Iris pigment epithelial cell (primary cell): Measurements from ENCODE around the gene TNFRSF13B.
"Not testable (repeated sequence)": the region's sequence is repeated elsewhere in the genome, so short reads cannot be mapped to it uniquely, and the experiment has no call there.

ENCODE experiments used
- DNase-seq: peaks from one replicate; pipeline ENCODE4 v3.0.0-alpha.2; 2011; ENCODE audit warnings: low read depth

Gene TNFRSF13B

DNA sequence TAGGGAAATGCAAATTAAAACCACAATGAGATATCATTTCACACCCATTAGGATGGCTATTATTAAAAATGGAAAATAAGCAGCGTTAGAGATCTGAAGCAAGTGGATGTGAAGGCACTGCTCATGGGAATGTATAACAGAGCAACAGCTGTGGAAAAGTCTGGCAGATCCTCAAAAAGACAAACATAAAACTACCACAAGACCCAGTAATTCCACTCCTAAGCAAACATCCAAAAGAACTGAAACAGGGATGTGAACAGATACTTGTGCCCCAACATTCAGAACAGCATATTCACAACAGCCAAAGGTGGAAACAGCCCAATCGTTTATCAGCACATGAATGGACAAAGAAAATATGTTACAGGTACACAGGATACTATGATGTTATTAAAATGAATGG is 10.9 kb downstream of the TNFRSF13B start:
- DNase-seq = not testable (repeated sequence)

DNA sequence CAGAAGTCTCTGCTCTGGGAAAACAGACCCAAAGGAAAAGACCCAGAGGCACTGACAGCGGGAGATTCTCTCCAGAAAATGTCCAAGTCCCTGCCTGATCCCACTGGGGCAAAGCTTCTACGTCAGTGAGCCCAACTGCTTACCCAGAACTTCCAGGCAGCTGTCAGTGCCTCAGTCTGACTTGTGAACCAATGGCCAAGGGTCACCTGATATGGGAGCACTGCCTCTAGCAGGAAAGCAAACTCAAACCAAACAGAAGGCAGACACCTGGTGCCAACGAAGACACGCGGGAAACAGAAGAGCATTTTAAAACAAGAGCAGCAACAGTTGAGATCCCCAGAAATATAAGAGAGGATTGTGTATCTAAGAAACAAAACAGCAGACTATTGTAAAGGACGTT is 16.9 kb downstream of the TNFRSF13B start:
- DNase-seq = not testable (repeated sequence)

DNA sequence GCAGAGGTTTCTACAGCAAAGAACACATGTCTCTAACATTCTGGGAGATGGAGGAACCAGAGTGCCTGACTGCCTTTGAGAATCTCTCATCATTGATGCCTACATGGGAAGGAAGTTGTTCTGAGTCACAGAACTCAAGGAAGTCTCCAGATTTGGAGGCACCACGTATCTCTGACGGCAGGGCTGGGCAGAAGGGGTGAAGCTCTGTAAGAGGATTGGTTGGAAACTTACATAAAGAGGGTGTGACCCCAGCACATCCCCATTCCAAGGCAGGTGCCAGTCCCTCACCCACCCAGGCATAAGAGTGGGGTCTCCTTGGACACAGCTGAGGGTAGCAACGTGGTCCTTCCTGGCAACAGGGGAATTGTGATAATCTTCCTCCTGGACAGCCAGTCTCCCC is 17.4 kb downstream of the TNFRSF13B start:
- DNase-seq = no peak

DNA sequence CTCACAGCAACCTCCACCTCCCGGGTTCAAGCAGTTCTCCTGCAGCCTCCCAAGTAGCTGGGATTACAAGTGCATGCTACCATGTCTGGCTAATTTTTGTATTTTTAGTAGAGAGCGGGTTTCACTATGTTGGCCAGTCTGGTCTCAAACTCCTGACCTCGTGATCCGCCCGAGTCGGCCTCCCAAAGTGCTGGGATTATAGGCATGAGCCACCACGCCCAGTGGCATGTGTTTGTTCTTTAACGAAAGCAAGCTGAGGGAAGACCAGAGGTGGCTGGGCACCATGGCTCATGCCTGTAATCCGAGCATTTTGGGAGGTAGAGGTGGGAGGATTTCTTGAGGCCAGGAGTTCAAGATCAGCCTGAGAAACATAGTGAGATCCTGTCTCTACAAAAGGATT is 18.1 kb downstream of the TNFRSF13B start:
- DNase-seq = no peak

DNA sequence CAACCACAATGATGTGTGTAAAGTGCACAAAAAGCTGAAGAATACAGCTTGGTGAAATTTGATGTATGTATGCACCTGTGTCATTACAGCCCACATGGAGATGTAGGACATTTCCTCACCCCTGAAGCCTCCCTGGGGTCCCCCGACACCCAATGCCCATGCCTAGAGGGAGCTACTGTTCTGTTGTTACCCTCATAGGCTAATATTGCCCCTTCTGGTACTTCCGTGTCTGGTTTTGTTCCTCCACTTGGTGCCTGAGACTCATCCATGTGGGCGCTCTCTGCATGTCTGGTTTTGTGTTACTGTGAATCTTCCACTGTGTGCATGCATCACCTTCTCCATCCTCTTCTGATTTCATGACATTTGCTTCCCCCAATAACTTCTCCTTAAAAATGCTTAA is 18.6 kb downstream of the TNFRSF13B start:
- no peak for DNase-seq

DNA sequence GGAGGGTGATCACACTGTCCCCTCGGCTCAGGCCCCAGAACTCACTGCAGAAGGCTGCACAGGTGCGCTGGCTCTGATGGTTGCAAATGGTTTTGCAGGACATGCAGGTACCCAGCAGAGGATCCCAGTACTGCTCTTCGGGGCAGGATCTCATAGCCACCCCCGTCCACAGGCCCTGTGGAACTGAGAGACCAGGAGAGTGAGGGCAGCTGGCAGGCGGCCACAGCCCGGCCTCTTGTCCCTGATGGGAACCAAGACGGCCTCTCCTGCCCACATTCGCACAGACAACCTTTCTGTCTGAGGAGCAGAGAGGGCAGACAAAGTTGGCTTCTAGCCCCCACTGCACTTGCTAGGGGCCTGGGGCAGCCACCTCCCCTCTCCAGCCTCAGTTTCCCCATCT is 19.5 kb downstream of the TNFRSF13B start:
- no peak for DNase-seq

DNA sequence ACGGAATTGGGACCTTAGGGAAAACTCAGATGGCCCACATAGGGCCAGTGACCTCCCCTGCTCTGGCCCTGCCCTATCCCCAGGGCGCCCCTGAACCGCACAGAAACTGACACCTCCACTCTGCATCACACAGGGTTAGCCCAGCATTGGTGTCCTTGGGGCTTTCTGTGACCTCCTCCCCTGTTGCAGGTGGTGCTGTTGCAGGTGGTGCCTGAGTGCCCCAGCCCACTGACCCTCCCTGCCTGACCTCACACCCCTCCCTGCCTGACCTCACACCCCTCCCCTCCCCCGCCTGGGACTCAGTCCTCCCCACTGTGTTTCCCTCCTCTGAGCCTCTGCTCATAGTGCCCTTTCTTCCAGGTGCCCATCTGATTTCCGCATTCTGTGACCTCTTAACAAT is 21.4 kb downstream of the TNFRSF13B start:
- DNase-seq = no peak

DNA sequence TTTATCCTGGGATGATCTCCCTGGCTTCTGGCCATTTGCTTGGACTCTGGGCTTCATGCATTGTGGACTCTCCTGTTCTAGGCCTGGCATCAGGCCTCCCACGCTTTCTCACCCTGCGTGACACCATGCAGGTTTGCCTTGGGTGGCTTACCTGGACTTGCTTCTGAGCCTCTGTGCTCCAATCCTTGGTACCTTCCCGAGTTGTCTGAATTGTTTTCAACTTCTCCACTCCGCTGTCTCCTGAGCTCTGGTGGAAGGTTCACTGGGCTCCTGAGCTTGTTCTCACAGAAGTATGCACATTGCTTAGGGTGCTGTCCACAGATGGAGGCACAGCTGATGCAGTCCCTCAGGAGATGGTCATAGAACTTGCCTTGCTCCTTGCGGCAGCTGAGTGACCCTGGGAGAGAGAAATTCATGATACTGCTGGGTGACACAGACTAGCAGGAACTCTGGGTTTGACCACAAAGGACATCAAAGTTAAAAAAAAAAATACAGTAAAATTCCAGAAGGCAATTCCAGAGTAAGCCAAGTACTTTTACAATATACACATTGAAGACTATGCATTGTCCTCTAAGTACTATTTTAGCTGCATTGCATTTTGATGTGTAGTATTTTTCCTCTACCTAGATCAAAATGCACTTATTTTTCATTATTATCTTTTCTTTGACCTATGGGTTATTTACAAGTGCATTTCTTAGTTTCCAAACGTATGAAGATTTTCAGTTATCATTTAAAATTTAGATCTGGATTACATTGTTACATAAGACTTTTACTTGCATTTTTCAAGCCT is 23.1 kb downstream of the TNFRSF13B start:
- DNase-seq = no peak

DNA sequence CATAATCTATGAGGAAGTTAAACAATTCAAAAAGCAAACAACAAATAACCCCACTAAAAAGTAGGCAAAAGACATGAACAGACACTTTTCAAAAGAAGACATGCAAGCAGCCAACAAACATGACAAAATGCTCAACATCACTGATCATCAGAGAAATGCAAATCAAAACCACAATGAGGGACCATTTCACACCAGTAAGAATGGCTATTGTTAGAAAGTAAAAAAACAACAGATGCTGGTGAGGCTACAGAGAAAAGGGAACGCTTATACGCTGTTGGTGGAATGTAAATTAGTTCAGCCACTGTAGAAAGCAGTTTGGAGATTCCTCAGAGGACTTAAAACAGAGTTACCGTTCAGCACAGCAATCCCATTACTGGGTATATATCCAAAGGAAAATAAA is 24.4 kb downstream of the TNFRSF13B start:
- no peak for DNase-seq

DNA sequence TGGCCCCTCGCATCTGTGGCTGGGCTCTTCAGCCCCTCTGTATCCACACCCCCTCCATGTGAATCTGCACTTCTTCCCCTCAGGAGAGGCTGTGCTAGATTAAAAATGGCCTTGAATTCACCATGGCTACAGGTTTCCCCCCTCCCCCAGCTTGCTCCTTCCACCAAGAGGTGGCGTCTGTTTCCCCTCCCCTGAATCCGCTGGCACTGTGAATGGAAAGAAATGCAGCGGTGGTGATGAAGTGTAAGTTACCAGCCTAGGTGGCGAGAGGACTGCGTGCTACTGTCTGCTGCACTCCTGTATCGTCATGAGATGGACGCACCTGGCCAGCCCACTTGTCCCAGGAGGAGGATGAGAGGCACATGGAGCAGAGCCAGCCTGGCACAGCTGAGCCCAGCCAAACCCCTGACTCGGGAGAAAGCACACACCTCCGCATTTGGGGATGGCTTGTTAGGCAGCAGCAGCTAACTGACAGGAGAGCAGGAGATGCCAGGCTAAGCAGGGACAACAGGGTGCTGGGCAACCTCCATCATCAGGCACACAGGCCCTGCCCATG is 26.2 kb downstream of the TNFRSF13B start:
- no peak for DNase-seq

DNA sequence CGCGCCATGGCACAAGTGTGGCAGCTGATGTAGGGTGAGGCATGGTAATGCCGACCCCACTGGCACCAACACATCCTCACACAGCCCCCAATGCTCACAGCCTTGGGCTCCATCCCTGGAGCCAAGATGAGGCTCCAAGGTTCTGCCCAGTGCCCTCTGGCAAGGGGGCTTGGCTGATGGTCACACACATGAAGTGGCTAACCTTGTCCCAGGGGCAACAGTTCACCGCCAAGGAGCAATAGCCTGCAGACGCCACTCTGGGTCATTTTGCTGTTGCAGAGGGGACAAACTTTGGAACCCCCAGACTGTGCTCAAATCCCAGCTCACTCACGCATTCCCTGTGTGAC is 26.8 kb downstream of the TNFRSF13B start:
- DNase-seq = no peak

DNA sequence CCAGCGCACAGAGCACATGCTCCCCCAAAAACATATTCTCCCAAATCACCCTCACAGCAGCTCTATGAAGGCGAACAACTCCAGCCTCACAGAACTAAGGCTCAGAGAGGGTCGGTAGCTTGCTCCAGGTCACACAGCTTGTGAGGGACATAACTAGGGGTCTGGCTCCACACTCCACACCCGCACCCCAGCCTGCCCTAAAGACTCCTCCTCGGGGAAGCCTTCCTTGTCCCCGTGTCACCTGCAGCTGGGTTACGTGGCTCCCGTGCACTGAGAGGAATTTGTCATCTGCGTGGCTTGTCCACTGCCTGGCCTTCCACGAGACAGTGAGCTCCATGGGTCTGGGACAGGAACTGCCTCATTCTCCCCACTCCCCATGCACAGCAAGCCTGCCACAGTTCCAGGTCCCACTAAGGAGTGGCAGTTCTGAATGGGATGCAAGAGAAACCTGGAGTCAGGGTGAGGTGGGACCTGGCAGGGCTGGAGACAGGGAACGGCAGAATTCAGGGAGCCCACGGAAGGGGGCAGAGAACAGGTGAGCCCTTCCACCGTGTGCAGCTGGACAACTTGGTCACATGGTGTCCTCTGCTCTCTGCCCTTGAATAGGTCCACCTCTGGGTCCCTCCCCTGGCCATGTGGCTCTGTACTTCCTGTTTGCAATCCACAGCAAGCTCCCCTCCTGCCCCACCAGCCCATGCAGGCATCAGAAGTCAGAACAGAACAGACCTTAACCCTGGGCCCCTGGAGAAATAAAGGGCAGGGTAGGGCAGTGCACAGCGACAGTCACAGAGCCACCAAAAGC is 27.4 kb downstream of the TNFRSF13B start:
- DNase-seq = no peak

DNA sequence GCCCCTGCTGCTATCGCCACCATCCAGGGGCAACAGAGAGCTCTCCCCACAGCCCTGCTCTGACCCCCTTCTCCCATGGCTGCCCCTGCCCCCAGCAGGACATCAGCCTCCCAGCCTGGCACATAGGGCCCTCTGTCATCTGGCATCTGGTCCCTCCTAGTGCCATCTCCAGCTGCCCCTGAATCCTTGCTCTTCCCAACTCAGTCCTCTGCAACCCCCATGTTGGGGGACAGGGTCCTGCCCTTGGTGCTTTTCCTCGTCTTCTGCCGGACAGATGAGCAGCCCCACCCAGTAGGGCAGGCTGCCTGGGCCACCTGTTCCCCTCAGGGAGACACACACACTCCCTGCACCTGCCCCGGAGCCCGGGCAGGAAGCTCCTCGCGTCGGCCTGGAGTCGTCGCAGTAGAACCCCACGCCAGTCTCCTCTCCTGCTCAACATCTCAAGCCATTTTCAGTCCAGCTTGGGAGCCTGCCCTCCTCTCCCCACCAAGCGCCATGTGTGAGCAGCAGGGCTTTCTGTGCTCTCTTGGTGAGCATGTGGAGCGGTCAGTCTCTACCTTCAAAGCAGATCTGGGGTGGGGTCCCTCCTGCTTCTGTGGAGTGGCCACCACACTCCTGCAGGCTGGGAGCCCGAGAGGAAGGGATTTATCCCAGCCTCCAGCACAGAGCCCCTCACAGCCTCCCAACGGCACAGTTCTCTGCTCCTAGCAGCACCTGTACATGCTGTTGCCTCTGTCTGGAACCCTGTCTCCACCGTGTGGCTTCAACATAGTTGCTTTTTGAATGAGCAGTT is 28.2 kb downstream of the TNFRSF13B start:
- no peak for DNase-seq

DNA sequence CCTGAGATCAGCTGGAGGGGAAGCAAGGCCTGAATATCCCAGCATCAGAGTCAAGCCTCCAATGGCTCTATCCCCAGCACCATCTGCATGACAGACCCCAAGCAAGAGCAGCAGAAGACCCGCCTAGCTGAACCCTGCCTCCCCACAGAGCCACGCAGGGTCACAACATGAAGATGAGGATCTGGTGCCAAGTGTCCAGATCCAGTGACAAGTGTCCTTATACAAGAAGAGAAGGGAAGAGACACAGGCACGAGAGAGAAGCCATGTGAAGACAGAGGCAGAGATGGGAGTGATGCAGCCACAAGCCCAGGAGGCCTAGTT is 28.9 kb downstream of the TNFRSF13B start:
- no peak for DNase-seq

DNA sequence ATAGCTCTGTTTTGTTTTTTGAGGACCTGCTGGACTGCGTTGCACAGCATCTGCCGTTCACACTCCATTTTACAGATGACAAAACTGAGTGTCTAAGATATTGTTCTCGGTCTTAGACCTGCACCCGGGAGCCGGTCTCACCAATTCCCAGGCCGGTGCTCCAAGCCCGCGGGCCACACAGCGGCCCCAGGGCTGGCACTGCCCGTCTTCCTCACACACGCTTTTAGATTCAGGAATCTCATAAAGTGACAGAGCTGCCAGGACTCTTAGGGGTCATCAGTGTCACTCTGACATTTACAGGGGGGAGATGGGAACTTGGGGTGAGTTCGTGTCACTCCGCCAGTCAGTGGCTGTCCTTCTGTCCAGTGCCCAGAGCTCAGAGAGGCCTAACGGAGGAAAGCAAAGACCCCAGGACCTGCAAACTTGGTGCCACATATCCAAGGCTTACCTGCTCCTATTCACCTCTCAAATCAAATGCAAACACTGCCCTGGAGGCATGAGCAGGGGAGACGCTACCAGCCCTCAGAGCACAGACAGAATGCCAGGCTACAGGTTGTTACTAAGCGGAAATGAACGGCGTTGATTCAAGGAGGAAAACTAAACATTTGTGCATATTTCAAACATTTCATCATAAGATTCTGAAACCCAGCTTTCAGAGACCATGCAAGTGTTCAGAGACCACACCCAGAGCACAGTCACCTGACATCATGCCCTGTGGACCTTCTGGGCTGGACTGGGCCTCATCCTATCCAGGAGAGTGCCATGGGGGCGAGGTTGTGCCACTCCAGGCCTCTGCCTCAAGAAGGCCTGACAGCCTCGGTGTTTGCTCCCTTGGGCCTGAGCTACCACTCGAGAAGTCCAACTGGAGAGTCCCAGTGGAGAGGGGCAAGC is 29.5 kb downstream of the TNFRSF13B start:
- no peak for DNase-seq

DNA sequence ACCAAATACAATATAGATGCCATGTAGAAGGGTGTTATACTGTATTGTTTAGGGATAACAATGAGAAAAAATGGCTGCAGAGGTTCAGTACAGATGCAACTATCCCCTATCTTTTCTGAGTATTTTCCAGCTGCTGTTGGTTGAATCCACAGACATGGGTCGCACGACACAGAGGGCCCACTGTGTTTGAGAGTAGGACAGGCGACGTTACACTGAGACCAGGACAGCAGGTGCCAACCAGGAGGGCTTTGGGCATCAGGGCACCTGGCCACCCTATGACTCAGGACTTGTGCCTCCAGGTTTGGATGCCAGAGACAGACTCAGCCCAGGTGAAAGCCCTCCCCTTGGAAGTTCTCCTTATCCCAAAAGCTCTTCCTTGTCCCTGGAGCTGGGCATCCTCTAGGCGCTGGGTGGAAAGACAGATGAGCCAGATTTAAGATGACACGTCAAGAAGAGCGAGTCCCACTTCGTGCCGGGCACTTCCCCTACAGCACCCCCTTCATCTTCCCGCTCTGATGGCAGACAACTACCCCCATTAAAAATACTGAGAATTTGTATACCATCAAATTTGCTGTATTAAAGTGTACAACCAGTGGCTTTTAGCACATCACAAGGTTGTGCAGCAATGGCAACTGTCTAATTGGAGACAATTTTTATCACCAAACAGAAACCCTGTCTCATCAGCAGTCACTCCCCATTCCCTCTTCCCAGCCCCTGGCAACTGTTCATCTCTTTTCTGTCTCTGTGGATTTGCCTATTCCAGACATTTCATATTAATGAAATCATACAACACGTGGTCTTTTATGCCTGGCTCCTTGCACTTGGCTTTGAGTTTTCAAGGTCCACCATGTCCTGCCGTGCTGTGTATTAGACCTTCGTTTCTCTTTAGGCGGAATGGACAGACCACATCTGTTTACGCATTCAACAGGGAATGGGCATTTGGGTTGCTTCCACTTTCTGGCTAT is 30.6 kb downstream of the TNFRSF13B start:
- no peak for DNase-seq

DNA sequence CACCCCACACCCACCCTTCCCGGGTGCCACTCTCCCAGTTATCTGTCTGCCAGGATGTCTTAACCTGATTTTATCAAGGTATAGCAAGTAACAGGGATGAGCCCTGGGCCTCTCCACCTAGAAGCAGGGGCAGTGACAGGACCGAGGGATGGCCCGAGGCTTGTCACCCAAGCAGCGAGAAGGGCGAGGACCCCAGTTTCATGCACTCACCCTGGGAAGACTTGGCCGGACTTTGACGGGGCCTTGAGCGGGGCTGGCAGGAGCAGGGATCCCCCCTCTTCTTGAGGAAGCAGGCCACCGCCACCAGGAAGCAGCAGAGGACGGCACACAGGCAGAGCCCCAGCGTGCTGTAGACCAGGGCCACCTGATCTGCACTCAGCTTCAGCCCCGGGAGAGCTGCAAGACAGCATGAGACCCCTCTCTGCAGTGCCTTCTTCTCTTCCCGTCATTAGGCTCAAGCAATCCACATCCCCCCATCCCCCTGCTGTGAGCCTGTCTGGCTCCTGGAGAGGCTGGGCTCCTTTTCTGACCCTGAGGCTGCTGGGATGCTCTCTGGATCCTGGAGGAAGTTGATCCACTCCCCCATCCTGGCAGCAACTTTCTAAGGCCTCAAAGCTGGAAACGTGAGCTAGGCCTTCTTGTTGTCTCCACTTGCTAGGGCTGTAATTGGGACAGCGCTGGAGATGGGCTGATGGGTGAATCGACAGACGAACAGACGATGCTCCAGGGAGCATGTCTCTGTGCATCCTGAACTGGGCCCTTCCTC is 31.6 kb downstream of the TNFRSF13B start:
- no peak for DNase-seq

DNA sequence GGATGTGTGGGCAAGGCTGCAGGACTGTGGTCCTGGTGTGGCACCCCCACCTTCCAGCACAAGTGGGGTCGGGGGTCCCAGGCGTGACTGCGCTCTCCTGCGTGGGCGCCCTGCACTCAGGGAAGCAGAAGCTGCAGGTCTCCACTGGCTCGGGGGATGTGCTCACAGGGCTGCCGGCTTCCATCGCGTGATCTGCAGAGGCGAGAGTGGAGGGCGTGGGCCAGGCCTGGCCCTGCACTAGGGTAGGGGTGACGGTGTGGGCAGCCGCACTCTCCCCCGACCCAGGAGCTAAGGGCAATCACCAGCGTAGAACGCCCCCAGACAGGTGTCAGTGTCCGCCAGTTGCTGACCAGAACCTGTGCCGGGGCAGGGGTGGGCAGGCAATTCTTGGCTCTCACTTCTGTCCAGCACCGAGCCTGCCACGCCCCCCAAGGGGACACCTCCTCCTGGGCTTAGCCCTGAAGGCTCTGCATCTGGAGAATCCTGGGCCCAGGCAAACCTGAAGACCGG is 32.3 kb downstream of the TNFRSF13B start:
- no peak for DNase-seq

DNA sequence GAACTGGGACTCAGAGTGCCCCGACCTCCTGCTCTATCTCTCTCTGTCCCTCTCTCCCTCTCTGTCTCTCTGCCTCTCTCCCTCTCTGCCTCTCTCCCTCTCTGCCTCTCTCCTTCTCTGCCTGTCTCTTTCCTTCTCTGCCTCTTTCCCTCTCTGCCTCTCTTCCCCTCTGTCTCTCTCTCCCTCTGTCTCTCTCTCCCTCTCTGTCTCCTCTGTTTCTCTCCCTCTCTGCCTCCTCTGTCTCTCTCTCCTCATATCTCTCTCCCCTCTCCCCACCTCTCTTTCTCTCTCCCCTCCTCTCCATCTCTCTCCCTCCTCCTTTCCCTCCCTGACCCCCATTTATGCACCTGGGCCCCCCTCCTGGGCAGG is 32.7 kb downstream of the TNFRSF13B start:
- no peak for DNase-seq
